ENCODE results near the gene RUNX1.

GRCh38 chr21:35020436-35020835, 28.7 kb downstream of the RUNX1 start:
- TF ChIP-seq SP1 (IDR thresholded peaks at IDR 0.05) = no peak
- no peak for TF ChIP-seq ARNT (IDR thresholded peaks at IDR 0.05)
- no peak for TF ChIP-seq PKNOX1 (IDR thresholded peaks at IDR 0.05)
- no peak for TF ChIP-seq CTBP1 (IDR thresholded peaks at IDR 0.05; ENCODE audit: borderline replicate concordance)

Measured in HEK293T (cell line).